DMS79 treated with DMSO at 0.1 percent for 48 hours (cell line): ENCODE data around the gene AHDC1.
"Not testable (repeated sequence)": the region's sequence is repeated elsewhere in the genome, so short reads cannot be mapped to it uniquely, and the experiment has no call there.

Source experiments
- DNase-seq: peaks from one replicate; lab custom pipeline; 2025; lab: John Stamatoyannopoulos, UW

The AHDC1 gene, protein sequence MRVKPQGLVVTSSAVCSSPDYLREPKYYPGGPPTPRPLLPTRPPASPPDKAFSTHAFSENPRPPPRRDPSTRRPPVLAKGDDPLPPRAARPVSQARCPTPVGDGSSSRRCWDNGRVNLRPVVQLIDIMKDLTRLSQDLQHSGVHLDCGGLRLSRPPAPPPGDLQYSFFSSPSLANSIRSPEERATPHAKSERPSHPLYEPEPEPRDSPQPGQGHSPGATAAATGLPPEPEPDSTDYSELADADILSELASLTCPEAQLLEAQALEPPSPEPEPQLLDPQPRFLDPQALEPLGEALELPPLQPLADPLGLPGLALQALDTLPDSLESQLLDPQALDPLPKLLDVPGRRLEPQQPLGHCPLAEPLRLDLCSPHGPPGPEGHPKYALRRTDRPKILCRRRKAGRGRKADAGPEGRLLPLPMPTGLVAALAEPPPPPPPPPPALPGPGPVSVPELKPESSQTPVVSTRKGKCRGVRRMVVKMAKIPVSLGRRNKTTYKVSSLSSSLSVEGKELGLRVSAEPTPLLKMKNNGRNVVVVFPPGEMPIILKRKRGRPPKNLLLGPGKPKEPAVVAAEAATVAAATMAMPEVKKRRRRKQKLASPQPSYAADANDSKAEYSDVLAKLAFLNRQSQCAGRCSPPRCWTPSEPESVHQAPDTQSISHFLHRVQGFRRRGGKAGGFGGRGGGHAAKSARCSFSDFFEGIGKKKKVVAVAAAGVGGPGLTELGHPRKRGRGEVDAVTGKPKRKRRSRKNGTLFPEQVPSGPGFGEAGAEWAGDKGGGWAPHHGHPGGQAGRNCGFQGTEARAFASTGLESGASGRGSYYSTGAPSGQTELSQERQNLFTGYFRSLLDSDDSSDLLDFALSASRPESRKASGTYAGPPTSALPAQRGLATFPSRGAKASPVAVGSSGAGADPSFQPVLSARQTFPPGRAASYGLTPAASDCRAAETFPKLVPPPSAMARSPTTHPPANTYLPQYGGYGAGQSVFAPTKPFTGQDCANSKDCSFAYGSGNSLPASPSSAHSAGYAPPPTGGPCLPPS (N-terminal part only)

DNA sequence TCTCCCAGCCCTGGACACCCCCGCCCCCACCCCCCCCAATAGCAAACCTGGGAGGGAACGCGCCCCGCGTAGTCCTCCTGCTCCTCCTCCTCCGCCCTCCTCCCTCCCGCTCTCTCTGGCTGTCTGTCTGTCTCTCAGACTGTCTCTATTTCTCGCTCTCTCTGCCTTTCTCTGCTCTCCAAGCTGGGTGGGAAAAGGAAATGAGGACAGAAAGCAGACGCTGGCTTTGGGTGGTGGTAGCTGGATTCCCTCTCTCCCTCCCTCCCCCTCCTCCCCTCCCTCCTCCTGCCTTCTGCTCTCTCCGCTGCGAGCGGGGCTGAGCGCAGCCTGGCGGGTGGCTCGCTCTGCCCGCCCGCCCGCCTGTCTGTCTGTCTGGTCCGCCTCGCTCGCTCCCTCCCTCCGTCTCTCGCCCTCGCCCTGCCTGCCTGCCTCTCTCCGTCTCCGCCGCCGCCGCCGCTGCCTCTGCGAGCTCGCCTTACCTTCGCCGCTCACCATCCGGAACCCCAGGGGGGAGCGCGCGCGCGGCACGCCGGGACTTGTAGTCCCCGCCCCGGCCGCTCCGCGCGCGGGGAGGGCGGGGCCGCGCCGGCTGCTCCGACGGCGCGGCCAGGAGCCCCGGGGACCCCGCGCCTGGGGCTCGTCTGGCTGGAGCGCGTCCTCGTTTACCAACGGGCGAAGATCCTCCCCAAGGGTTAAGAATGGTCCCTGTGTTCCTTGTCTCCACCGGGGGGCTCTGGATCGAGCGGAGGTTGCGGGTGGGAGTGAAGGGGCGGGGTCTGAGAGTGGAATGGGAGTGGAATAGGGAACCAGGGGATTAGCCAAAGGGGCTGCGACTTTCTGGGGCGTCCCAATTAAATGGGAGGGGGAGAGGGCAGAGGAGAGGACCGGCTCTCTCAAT is at the start of gene AHDC1:
Gene AHDC1 (minus strand): TSS at position 464 of the 898 bp plus-strand sequence. CDS start 52,029 bp downstream, outside the sequence.
- DNase-seq: peak; percentile 75

DNA sequence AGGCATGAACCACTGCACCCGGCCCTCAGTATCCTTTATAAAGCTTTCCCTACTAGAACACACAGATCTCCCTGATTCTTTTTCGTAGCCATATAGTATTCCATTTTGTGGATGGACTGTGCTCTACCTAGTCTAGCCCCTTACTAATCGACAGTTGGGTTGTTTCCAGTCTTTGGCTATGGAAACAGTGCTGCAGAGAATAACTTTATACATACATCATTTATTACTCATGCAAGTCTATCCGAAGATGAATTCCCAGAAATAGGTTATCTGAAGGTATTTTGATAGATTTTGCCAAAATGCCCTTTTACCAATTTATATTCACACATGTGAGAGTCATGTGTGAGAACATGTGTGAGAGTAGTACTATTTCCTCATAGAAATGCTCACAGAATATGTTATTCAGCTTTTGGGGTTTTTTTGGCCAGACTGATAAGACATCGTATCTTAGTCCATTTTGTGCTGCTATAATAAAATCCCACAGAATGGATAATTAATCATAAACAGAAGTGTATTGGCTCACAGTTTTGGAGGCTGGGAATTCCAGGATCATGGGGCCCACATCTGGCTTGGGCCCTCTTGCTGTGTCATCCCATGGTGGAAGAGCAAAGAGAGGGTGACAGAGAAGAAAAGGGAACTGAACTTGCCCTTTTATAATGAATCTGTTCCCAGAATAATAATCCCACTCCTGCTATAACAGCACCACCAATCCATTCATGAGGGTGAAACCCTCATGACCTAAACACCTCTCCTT is 48.3 kb upstream of the AHDC1 start:
- DNase-seq: no peak

DNA sequence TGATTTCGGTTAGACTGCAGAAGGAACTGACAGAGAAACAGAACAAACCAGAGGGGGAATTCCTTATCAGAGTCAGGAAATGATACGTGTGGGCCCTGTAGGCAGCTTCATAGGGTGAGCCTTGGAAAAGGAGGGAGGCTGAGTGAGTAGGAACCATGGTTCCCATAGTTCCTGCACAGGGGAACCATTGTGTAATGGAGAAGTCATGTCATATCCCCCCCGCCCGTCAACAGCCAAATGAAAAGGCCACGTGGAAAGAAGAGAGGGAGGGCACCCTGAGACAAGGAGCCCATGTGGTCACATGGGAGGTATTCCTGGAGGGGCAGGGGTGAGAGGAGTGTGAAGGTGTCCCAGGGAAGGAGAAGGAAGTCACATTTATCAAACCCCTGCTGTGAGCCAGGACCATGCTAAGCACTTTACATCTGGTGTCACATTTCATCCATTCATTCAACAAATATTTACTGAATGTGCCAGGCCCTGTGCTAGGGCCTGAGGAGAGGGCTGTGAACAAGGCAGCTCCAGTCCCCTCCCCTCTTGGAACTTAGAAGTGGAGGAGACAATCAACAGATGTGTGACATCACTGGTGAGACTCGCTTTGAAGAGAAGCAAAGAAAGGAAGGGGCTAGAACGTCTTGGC is 46.7 kb upstream of the AHDC1 start:
- no peak for DNase-seq

DNA sequence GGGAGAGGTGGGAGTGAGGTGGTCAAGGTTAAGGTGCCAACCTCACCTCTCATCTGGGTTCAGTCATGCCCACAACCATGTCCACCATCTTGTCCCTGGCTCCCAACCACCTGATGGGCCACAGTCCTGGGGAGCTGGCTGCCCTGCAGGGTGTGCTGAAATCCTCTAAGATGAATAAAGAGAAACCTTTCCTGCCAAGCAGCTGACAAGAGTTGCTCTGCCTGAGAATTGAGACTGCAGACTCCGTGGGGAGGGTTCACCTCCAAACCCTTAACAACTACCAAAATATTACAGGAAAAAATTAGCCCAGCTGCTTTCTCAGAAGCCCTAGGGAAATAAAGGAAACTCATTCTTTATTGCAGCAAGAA is 46.2 kb upstream of the AHDC1 start:
- no peak for DNase-seq

DNA sequence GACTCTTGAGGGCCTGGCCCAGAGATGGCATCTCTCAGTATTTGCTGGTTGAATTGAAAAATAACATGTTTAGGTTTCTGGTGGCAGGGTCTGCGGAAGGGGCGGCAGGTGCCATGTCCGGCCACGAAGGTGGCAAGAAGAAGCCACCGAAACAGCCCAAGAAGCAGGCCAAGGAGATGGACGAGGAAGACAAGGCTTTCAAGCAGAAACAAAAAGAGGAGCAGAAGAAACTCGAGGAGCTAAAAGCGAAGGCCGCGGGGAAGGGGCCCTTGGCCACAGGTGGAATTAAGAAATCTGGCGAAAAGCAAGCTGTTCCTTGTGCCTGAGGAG is 45.3 kb upstream of the AHDC1 start:
- DNase-seq: no peak

DNA sequence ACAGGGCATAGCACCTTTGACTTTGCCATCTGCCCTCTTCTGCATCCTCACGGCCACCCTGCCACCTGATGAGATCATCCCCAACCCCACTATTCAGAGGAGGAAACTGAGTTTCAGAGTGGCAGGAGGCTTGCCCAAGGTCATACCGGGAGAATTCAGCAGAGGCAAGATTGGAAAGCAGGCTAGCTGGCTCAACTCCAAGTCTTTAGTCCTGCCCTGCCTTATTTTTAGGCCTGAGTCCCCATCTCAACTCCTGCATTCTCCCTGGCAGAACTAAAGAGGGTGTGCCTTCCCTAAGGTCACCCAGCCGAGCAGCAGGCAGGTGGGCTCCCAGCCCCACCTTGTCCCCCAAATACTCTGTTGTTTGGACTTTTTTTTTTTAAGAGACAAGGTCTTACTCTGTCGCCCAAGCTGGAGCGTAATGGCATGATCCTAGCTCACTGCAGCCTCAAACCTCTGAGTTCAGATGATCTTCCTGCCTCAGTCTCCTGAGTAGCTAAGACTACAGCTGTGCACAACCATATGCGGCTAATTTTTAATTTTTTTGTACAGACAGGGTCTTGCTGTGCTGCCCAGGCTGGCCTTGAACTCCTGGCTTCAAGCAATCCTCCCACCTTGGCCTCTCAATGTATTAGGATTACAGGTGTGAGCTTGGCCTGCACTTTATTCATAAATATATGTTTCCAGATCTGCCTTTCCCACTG is 44.8 kb upstream of the AHDC1 start:
- DNase-seq: no peak

DNA sequence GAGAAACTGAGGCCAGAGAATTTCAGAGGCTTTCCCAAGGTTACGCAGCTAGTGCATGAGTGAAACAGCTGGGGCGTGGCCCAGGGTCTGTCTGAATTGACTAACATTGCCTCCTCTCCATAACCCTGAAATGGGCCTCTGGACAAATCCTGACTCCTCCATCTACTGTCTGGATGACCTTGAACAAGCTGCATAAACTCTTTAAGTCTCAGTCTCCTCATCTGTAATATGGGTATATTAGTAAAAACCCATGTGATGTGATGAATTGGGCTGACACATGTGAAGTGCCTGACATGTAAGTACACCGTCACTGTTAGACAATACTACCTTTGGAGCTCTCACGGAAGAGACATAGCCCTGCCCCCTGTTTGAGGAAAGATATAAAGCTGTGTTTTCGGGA is 43.4 kb upstream of the AHDC1 start:
- no peak for DNase-seq

DNA sequence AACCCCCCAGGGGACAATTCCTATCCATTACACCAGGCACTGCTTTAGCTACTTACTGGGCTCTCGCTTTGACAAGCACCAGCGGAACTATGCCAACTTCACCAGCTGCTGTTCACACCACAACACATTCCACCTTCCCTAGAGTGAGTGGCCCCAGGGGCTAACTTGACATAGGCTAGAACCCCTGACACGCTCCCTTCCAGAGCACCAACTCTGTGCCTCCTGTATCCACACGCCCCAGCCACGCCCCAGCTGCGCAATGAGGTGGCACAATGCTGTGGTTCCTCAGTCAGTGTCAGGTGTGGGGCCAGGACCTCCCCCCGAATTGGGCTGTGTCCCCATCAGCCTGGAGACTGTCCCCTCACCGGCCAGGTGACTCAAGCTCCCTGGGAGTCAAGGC is 42.7 kb upstream of the AHDC1 start:
- peak; percentile 43 for DNase-seq

DNA sequence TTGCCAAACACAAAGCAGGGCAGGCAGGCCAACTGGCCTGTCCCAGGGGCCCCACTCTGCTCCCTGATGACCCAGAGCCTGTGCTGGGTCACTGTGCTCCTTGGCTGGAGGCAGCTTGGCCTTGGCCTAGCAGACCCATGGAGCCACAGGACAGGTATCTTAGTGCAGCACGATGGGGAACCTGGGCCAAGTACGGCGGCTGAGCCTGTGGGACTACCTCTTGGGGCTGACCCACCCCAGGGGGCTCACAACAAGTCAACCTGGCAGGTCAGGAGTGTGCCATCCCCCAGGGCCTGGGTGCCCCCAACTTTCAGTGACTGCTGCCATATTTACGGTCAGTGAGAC is 41.1 kb upstream of the AHDC1 start:
- no peak for DNase-seq

DNA sequence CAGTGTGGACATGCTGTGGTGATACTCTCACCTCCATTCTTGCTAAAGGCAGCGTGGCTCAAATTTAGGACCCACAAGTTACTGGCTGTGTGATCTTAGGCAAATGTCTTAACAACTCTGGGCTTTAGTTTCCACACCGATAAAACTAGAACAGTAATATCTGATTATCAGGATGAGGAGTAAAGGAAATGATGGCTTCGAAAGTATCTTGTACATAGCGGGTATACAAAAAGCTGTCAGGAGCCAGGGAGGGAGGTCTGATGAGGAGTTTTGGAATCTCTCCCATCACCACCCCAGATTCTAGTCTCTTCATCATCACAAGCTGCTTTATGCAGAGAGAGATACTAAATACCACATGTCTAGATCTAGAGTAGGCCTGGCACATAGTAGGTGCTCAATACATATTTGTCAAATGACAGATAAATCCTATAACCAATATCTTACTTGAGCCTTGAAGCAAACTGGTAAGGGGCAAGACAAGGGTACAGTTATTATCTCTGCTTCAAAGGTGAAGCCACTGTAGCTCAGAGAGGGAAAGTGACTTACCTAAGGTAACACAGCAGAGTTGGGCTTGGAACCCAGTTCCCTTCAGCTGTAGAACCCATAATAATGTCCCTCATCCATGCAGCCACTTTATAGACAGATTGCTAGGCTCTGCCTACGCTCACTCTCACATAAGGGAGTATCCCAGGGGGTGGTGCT is 40.6 kb upstream of the AHDC1 start:
- no peak for DNase-seq

DNA sequence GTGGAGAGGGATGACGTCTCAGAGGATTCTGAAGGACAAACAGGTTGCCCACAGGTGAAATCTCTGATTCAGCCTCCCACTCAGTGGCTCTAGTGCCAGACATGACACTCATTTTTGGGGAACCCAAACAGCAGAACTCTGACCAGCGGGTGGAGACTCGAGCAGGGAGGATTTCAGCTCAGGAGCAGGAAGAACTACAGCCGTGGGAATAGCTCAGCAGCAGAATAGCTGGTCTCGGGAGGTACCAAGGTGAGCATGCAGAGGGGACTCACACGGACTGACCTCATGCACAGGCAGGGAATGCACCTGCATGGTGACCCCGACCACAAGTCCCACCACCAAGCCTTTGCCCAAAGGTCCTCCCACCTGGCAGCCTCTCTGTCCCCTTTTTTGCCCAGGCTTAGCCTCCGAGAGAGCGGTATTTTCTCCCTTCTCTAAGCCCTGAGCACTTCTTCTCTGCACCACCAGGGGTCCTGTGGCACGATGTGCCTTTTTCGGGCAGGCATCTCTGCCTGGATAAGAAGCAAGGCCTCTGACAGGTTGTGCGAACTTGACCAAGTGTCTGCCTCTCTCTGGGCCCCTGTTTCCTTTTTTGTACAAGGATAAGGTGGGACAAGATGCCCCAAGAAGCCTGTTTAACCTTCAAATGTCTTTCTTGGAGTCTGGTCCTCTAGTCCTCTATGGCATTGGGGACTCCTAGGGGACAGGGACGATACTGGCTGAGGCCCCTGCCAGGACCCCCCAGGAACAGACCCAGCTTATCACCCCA is 39.8 kb upstream of the AHDC1 start:
- no peak for DNase-seq

DNA sequence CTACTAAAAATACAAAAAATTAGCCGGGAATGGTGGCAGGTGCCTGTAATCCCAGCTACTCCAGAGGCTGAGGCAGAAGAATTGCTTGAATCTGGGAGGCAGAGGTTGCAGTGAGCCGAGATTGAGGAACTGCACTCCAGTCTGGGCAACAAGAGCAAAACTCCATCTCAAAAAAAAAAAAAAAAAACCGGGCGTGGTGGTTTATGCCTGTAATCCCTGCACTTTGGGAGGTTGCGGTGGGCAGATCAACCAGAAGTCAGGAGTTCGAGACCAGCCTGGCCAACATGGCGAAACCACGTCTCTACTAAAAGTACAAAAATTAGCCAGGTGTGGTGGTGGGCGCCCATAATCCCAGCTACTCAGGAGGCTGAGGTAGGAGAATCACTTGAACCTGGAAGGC is 36.6 kb upstream of the AHDC1 start:
- DNase-seq: not testable (repeated sequence)

DNA sequence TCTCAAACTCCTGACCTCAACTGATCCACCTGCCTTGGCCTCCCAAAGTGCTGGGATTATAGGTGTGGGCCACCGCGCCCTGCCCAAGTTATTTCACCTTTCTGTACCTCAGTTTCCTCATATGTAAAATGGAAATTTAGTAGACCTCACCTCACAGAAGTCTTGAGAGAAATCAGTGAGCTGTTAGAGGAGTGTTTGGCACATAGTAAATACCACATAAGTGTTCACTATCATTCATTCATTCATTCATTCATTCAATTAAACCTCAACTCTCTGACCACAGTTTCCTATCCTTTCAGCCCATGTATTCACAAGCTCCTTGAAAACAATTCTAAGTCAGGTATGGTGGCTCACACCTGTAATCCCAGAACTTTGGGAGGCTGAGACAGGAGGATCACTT is 34.9 kb upstream of the AHDC1 start:
- DNase-seq: no peak

DNA sequence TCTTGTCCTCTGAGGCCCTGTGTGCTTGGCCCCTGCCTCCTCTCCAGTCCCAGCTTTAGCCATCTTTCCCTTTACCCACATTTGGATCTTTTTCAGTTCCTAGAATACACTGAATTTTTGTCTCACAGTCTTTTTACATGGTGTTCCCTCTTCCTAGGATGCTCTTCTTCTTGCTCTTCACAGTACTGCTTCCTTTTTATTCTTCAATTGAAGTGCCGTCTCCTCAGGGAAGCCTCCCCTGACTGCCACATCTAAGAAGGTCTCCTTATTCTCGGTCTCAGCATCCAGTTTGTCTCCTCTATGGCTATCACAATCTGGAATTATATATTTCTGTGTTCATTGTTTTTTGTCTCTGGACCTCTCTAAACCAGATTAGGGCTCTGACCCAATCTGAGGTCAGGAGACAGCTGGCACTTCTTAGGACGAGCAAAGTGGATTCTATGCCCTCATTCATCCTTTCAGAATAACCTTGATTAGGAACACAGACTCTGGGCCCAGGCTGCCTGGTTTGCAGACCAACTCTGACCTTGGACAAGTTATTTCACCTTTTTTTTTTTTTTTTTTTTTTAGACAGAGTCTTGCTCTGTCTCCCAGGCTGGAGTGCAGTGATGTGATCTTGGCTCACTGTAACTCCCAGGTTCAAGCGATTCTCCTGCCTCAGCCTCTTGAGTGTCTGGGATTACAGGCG is 34.2 kb upstream of the AHDC1 start:
- DNase-seq: no peak

DNA sequence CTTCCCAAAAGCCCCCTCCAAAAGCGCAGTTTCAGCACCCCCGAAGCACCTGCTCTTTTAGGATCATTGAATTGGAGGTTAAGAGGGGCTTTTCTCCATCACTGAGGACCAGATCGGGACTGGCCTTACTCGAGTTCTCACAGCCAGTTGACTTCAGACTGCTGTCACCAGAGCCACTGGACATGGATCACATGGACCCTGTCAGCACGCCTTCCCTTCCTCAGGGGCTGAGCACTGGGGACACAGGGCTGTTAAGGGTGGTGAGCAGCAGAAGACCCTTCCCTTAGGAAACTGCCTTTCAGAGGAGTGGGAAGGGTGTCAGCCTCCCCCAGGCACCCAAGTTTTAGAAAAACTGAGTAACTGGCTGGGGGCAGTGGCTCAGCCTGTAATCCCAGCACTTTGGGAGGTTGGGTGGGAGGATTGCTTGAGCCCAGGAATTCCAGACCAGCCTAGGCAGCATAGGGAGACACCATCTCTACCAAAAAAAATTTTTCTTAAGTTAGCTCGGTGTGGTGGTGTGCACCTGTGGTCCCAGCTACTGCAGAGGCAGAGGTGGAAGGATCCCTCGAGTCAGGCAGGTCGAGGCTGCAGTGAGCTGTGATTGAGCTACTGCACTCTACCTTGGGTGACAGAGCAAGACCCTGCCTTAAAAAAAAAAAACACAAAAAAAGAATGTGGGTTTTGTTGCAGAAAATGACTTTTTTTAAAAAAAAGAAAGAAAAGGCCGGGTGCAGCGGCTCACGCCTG is 31.6 kb upstream of the AHDC1 start:
- DNase-seq: no peak

DNA sequence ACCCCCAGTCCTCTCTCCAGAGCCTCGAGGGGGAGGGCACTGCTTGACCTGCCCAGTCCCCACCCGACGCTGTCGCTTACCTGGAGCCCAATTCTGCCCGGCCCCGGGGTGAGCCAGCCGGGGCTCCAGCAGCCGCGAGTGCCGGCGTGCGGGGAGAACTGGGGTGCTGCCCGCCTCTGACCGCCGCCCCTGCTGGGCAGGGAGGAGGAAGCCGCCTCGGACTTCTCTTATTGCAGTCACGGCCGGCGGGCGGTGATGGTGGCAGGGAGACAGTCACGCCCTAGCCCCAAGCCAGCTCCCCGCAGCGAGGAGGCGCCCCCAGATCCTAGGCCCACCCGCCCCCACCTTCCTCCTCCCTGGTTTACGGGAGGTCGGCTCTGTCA is 31.0 kb upstream of the AHDC1 start, which contains the start of gene FGR:
Gene FGR (minus strand): TSS at position 201 of the 383 bp plus-strand sequence. CDS start 11,269 bp downstream, outside the sequence.
- DNase-seq: no peak
